ENCODE results near the gene SERPIND1.

SERPIND1 gene

DNA sequence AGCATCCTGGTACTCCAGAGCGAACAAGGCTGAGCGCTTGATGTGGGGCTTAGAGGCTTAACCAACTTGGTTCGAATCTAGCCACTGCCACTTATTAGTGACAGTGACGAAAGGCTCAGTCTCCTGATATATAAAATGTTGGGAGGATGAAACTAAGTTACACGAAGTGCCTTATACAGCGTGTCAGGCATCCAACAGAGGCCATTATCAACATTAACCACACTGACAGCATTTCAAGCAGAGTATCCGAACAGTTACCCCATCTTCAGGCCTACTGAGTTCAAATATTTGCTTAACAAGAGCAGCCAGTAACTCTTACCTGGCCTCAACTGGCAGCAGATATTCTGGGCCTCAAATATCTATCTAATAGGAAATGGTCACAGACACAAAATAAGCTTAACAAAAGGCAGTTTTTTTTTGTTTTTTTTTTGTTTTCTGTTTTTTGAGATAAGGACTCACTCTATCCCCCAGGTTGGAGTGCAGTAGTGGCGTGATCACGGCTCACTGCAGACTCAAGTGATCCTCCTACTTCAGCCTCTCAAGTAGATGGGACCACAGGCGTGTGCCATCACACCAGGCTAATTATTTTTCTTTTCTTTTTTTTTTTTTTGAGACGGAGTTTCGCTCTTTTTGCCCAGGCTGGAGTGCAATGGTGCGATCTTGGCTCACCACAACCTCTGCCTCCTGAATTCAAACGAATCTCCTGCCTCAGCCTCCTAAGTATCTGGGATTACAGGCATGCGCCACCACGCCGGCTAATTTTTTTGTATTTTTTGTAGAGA, 2.9 kb downstream of the SERPIND1 start:
- no peak for DNase-seq

DNA sequence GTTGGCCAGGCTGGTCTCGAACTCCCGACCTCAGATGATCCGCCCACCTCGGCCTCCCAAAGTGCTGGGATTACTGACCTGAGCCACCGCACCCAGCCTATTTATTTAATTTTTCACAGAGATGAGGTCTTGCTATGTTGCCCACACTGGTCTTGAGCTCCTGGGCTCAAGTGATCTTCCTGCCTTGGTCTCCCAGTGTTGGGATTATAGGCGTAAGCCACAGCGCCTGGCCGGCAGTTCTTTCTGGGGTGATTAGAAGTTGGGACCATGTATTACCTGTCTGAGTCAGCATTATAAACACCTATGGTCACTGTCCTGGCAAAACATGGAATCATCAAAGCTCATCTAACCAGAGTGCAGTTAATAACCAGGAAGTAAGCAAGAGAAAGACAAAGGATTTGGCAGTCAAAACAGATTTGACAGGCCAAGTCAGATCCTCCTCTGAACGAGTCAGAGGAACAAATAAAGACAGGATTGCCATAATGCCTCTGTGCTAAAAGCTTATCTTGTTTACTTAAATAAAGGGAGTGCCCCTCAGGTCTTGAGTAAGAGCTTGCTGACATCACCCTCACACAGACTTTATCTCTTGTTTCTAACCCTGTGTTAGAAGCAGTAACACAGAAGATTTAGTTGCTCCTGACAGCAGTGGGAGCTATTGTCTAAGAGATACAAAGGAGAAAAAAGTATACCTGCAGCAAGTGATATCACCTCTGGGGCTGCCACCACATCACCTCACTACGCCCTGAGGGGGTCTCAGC, 3.7 kb downstream of the SERPIND1 start:
- no peak for DNase-seq

DNA sequence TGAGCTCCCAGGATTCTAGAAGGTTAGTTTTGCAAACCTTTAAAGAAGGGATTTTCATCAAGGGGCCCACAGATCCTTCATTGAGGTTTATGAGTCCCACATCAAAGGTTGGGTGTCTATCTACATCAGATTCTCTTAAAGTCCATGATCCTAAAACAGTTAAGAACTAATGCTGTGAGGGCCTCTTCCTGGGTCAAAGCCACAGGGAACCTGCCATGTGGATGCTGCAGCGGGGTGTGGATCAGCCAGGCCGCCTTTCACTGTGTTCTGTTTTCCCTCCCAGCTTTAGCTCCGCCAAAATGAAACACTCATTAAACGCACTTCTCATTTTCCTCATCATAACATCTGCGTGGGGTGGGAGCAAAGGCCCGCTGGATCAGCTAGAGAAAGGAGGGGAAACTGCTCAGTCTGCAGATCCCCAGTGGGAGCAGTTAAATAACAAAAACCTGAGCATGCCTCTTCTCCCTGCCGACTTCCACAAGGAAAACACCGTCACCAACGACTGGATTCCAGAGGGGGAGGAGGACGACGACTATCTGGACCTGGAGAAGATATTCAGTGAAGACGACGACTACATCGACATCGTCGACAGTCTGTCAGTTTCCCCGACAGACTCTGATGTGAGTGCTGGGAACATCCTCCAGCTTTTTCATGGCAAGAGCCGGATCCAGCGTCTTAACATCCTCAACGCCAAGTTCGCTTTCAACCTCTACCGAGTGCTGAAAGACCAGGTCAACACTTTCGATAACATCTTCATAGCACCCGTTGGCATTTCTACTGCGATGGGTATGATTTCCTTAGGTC, 5.3 kb downstream of the SERPIND1 start:
- DNase-seq = no peak

DNA sequence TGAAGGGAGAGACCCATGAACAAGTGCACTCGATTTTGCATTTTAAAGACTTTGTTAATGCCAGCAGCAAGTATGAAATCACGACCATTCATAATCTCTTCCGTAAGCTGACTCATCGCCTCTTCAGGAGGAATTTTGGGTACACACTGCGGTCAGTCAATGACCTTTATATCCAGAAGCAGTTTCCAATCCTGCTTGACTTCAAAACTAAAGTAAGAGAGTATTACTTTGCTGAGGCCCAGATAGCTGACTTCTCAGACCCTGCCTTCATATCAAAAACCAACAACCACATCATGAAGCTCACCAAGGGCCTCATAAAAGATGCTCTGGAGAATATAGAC, 5.9 kb downstream of the SERPIND1 start:
- DNase-seq = no peak

DNA sequence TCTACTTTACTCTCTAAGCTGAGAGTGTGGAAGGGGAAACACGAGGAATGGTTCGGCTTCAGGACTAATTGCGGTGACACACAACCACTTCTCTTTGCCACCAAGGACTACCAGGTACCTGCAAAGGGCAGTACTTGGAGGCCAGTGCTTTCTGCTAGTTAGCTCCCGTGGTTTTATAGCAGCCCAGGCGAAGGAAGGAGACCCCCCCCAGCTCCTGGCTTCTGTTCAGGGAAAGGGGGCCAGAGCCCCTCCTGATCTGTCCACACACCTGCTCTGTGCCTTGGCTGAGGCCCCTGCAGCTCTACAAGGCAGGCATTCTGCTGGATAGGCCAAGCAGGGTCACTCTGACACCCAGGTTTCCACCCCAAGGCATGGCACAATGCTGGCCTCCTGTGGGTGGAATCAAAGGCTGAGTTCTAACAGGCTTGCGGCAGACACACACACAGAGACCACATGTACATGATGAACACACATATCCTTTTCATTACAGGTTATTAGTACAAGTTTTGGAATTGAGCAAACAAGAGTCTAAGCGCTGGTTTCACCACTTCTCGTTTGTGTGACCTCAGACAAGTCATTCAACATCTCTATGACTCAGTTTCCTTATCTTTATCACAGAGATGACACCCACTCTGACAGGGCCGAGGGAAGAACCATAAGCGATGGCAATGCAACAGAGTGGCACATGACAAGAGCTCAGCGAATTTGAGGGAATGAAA, 7.5 kb downstream of the SERPIND1 start:
- DNase-seq = no peak

DNA sequence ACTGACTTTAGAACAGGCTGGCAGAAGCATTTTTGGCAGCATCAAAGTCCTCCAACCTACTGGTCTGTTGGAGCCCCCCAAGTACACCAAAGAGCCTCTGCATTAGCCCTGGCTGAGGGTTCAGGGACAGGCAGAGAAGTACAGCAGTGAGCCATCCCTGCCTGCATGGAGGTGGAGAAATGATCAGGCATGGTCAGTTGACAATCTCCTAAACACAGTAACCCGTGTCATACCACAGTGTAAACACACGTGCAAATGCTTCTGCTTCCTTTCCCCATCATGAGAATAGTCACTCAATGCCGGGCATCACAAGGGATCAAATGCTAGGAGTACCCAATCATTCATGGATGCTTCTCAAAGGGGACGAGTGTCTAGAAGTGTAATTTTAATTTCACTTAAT, 8.2 kb downstream of the SERPIND1 start:
- no peak for DNase-seq

DNA sequence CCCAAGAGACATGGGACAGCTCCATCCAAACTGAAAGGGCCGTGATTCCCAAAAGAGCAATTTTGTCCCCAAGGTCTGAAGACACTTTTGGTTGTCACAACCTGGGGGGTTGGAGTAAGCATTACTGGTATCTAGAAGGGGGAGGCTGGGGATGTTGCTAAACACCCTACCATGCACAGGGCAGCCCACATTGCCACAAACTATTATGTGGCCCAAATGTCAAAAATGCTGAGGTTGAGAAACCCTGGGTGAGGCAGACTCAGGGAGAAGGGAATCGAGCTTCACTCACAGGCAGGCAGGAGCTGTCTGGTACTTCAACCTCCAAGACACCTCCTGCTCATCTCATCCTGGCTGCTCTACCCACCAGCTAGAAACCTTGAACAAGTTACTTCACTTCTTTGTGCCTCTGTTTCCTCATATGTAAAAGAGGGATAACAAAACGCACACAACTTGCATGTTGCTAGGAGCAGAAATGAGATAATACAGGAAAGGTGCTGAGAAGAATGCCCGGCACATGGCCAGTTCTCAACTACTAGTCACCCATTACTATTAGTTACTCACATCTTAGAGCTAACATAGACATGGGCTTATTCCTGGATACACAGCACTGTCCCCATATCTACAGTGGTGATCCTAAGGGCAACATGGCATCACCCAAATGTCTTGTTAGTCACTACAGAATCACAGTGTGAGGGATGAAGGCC, 8.8 kb downstream of the SERPIND1 start:
- no peak for DNase-seq

DNA sequence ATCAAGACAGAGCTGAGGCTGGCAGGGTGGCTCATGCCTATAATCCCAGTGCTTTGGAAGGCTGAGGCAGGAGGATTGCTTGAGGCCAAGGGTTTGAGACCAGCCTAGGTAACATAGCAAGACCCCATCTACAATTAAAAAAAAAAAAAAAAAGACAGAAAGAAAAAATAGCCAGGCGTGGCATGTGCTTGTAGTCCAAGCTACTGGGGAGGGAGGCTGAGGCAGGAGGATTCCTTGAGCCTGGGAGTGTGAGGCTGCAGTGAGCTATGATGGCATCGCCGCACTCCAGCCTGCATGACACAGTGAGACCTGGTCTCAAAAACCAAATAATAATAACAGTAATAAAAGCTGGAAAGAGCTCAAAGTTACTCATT, 9.4 kb downstream of the SERPIND1 start:
- DNase-seq = no peak

DNA sequence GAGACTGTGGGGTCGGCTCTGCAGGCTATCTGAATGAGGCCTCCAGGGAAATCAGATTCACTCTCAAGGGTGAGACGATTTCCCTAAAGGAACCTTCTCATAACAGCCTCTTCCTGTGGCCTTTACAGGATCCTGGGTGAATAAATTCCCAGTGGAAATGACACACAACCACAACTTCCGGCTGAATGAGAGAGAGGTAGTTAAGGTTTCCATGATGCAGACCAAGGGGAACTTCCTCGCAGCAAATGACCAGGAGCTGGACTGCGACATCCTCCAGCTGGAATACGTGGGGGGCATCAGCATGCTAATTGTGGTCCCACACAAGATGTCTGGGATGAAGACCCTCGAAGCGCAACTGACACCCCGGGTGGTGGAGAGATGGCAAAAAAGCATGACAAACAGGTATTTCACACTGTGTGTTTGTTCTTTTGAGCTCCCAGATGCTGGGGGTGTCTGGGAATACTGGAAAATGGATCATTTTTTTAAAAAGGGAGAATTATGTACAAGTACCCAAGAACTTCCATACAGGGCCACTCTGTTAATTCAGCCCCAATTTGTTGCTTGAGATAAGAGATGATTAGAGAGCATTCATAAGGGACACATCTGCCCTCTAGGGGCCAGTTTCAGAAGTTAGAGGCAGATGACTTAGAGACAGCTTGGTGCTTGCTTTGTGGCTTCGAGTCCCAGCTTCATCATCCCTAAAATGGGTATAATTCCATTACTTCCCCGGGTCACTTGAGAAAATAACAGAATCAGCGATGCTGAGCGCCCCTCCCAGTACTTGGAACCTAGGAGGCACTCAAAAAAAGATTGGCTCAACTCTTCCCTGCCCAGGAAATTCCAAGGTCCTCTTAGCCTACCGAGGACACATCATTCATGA, 10.2 kb downstream of the SERPIND1 start:
- DNase-seq = peak; percentile 31

DNA sequence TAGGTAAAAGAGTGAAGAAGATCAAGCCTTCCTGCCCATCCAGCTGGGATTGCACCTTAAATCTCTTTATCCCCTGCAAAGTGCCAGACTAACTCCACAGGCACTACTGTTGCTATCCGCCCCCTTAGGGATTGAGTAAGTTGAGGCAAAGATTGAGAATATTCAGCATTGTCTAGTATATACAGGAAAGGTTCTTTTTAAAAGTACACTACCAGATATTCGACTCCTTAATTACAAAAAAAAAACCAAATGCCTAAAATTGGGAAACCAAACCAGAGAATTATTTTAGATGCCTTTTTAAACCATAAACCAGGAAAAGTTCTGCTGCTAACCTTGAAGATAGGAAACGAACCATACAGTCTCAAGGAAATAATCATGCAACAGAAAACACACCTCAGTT, 11.5 kb downstream of the SERPIND1 start:
- no peak for DNase-seq

DNA sequence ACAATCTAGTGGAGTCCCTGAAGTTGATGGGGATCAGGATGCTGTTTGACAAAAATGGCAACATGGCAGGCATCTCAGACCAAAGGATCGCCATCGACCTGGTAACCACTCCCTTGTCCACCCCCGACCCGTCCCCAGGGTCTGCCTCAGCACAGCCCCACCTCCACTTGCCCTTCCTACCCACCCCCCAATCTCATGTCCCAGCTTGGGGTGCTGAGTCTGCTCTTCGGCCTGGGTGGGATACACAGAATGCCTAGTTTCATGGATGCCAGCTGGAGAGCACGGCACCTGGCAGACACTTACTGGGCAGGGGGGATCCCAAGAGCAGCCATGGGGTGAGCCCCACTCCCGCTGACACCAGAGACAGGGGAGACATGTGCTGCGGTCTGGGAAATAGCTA, 12.1 kb downstream of the SERPIND1 start:
- no peak for DNase-seq

DNA sequence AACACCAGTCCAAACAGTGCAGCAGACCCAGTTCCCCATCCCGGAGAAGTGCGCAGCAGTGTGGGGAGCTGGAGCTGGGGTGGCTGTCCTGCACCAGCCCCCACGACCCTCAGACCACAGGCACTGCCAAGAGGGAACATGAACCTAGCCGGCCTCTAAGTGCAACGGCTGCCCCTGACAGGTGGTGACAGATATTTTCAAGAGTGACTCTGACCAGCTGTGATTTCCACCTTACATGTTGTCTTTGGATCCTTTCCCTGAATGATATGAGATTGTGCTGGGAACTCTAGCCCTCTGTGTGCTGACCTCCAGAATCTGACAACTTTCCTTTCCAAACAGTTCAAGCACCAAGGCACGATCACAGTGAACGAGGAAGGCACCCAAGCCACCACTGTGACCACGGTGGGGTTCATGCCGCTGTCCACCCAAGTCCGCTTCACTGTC, 12.6 kb downstream of the SERPIND1 start:
- DNase-seq = no peak

DNA sequence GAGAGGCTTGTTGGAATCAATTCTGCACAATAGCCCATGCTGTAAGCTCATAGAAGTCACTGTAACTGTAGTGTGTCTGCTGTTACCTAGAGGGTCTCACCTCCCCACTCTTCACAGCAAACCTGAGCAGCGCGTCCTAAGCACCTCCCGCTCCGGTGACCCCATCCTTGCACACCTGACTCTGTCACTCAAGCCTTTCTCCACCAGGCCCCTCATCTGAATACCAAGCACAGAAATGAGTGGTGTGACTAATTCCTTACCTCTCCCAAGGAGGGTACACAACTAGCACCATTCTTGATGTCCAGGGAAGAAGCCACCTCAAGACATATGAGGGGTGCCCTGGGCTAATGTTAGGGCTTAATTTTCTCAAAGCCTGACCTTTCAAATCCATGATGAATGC, 13.3 kb downstream of the SERPIND1 start:
- no peak for DNase-seq

DNA sequence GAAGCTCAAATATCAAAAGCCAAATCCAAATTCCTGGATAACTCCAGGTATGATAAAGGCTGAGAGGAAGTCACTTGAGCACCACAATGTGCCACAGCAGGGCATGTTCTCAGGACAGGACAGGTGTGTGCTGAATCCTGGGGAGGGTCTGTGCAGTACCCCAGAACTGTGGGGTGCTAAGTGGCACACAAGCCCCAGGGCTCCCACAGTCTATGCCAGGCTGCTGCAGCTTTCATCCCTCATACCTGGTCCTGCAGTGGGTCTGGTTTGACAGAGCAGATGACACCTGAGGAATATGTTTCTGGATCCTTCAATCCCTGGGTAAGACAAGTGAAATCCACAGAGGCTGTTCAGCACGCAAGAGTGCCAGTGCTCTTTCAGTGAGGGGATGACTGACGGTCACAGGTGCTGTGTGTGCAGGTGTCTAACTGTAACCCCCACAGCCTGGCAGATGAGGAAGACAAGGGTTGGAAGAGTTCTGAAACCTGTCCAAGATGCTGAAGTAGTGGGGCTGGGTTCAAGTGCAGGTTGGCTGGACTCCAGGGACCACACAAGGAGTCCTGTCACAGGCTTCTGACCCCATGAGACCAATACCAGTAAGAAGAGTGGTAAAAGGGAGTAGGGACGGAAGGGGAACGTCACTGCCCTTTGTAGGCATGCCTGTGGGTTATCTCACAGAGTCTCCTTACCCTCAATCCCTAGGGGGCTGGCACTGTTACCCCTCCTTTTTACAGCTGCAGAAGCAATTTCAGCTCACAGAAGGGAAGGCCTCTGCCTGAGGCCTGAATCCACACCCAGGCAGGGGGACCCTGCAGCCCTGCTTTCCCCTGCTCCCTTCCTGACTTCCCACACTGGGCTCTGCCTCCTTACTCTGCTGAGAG, 14.1 kb downstream of the SERPIND1 start:
- DNase-seq = no peak

DNA sequence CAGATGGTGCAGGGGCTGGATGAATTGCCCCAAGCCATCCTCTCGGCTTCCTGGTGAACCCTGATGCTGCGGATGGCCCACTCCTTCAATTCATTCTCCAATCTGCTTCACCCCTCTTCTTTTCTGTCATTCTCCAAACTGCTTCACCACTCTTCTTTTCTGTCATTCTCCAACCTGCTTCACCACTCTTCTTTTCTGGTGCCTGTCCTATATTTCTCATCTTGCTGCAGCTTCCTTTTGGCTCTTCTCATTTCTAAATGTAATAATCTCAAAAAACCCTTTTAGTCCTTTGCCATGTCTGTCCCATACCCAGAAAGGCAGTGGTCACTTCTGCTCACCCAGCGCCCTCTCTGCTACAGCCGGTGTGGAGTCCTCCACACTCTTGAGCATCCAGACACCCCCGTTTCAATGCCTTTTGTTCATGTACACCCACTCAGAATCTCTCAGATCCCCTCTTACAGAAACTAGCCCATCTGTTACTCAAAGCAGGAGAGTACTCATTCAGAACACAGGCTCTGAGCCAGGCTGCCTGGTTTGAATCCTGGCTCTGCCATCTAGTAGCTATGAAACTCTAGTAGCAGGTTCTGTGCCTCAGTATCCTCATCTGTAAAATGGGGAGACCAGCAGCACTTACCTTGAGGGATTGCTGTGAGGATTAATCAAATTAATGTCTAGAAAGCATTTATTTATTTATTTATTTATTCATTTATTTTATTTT, 14.9 kb downstream of the SERPIND1 start:
- DNase-seq = no peak

DNA sequence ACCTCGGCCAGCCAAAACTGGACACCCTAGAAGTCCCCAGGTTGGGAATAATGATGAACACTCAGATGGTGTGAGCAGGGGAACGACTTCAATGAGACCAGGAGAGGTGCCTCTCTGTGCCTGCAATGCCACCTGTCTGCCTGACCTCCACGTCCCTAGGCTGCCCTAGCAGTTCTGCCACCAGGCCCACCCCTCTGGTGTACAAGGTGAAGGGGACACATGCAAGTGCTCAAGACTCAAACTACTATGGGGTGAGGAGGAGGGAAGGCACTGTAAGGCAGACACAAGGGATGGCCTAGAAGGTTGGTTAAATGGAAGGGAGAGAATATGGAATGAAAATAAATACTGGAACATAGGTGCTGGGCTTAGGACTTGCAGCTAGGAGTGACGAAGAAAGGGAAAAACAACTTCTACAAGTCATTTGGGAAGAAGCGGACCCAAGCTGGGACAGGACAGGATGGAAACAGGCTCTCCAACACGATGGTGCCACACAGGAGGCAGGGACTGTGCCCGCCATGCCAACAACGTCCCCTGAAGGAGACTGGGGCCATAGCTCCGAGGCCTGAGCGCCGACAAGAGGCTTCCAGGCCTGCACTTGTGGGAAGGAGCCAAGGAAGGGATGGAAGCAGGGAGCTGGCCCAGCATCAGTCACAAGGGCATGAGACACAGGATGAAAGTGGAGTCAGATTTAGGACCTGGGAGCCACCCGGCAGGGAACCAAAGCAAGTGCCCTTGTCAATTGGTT, 18.5 kb downstream of the SERPIND1 start:
- DNase-seq = no peak

DNA sequence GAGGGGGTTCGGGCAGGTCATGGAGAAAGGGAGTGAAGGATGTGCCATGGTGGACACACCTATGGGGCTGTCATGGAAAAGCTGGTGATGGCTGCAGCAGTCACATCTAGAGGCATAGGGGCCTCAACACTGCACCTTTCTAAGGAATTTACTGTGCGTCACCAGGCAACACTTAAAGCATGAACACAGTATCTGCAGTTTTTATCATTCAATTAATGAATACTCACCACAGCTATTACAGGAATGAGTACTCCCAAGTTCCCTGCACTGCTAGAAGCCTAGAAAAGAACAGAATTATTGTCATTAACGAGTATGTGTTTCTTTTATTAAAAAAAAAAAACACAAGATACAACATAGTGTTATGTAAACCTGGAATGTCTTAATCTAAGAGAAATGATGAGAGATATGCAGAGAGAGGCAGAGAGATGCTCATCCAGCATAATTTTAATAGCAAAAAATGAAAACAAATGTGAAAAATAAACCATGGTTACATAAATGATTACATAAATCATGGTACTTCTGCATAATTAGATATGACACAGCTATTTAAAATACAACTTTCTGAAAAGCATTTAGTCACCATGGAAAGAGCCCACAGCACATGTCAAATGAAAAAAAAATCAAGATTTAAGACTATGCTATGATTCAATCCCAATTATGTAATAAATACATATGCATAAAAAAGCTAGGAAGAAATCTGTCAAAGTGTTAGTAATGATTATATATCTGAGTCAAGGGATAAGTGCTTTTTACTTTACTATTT, 19.2 kb downstream of the SERPIND1 start:
- DNase-seq = no peak
